Activated CD4-positive, alpha-beta T cell treated with anti-CD3 and anti-CD28 coated beads for 36 hours (primary cell): ENCODE results near the gene ETNK2. TPM values are rescaled to one million over a fixed set of nuclear protein-coding genes. Genes with fewer than 3 reads are reported as not detected.

Experiments used
- ATAC-seq: fragments of 200-7000 bp; cut with Tn5 transposase; one replicate; pipeline ENCODE4 v1.10.0; 2021; ENCODE audit warnings: mild to moderate bottlenecking, moderate library complexity
- CTCF ChIA-PET: fragments of 350-600 bp; sonication (Branson Sonifier 250); formaldehyde crosslinking; loops from one replicate; lab custom pipeline; 2021; ENCODE audit warnings: antibody characterized with exemption; lab: Charles Lee
- POLR2A ChIA-PET: fragments of 350-600 bp; sonication (Branson Sonifier 250); formaldehyde crosslinking; loops from one replicate; lab custom pipeline; 2021; ENCODE audit warnings: antibody characterized with exemption, inconsistent platforms; lab: Charles Lee
- DNase-seq: peaks from one replicate; pipeline ENCODE4 v3.0.0-alpha.2; 2020
- H3K27ac Mint-ChIP-seq: one replicate; pipeline ENCODE4 v1.8.0; 2021; ENCODE audit warnings: mixed read lengths
- H3K27me3 Mint-ChIP-seq: one replicate; pipeline ENCODE4 v1.8.0; 2021; ENCODE audit warnings: mixed read lengths
- H3K36me3 Mint-ChIP-seq: one replicate; pipeline ENCODE4 v1.8.0; 2021; ENCODE audit warnings: low read depth, mixed read lengths
- H3K4me1 Mint-ChIP-seq: one replicate; pipeline ENCODE4 v1.8.0; 2021; ENCODE audit warnings: mixed read lengths
- H3K4me3 Mint-ChIP-seq: one replicate; pipeline ENCODE4 v1.8.0; 2021; ENCODE audit warnings: mild to moderate bottlenecking, moderate library complexity, mixed read lengths
- H3K9me3 Mint-ChIP-seq: one replicate; pipeline ENCODE4 v1.8.0; 2021; ENCODE audit warnings: low read depth, mixed read lengths
- intact Hi-C, 2 experiments: fragments of 100-400 bp; cut with DNase I in 1 of 2; cut with micrococcal nuclease in 1 of 2; formaldehyde crosslinking; loops; one replicate each; pipeline versions ENCODE4 v1.14.2 to v1.15.1; 2022 to 2024; cut with DNase I, micrococcal nuclease
- total RNA-seq, 2 experiments: library from RNA; stranded (reverse); gene quantifications; one replicate each; pipeline ENCODE4 v1.2.3, GENCODE V29; 2021

The ETNK2 gene
- total RNA-seq, 2 experiments from 2014 or later = 0.77 to 0.82 TPM

DNA sequence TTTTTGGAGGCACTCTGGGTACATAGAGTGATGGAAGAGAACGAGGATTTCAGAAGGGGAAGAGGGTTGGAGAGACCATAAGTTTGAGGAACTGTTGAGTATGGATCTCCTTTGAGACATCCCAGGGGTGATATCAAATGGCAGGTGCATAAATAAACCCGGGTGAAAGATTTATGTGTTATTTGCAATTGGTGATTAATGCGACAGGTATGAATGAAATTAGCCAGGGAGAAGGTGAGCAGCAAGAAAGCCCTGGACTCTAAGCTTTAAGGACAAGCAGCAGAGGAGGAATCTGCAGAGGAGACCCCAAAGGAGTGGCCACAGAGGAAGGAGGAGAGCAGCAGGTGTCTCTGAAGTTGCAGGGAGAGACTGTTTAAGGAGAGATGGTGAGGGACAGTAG, 23.1 kb upstream of the ETNK2 start:
- H3K4me3 Mint-ChIP-seq = no peak overlapping the region
- intact Hi-C loops = no loop called here
- CTCF ChIA-PET = interaction anchor here (1.3 to 1.8 kb wide), 2 partner anchors 15 to 32 kb away, joined by 3 to 5 read pairs; no protein-coding TSS in a partner anchor
- ATAC-seq (no peak), DNase-seq (no peak)
- POLR2A ChIA-PET = no interaction called here
- peaks cover 4% of the 10 kb centered on the region for H3K27me3 Mint-ChIP-seq
- no peaks in the 10 kb centered on the region for H3K4me1 Mint-ChIP-seq
- peaks cover 16% of the 10 kb centered on the region for H3K9me3 Mint-ChIP-seq
- H3K27ac Mint-ChIP-seq = no peak overlapping the region
- H3K36me3 Mint-ChIP-seq = peaks cover 6% of the 10 kb centered on the region

DNA sequence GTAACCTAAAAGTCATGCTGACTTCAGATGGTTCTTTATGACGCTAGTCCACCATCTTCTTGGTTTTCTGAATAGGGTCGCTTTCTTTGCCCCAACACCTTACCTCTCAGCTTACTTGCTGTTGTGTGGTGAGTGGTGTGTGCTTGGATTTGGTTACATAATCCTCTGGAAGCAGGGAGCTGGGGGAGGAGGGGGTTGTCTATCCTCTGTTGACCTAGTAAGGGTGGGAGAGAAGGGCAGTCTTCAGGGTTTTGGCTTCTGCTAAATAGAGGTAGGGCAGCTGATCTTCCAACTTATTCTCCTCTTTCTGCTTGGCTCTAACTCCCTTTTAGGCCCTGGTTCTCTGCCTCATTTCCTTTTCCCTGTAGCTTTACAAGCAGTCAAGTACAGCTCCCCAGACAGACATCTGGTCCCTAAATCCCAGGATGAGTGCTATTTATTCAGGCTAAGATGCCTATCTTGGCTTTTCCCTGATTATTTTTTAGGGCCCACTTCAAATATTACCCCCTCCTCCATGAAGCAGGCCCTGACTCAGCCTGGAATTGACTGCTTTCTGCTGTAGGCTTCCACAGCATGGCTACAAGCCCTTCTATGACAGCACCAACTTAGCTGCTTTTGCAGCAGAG, 20.7 kb upstream of the ETNK2 start:
- H3K4me1 Mint-ChIP-seq = no peaks in the 10 kb centered on the region
- H3K27ac Mint-ChIP-seq = no peak overlapping the region
- no peak overlapping the region for H3K4me3 Mint-ChIP-seq
- peaks cover 4% of the 10 kb centered on the region for H3K27me3 Mint-ChIP-seq
- H3K9me3 Mint-ChIP-seq = peaks cover 24% of the 10 kb centered on the region
- CTCF ChIA-PET = interaction anchor here (1.2 to 1.4 kb wide), 2 partner anchors 9 to 20 kb away, joined by 3 to 6 read pairs; no protein-coding TSS in a partner anchor
- intact Hi-C loops = no loop called here
- H3K36me3 Mint-ChIP-seq = peaks cover 6% of the 10 kb centered on the region
- DNase-seq = no peak
- POLR2A ChIA-PET = no interaction called here
- ATAC-seq = no peak

DNA sequence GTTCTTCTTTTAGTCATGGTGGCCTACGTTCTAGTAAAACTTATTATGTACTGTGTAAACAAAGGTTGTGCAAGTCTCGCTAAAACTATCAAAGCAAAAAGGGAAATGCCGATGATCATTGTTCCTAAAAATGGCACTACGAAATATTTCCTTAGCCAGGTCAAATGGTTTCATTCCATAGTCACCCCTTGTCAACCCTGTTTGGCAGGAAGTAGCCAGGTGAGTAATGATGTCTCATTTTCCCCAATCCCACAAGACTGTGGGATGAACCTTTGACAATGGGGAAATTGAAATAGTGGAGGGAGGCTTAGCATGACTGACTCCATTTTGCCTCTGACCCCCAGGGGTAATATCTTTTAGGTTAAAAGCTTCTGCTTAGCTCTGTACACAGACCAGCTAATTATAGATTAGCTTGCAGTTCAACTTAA, 19.9 kb upstream of the ETNK2 start:
- intact Hi-C loops = no loop called here
- no peak for ATAC-seq

DNA sequence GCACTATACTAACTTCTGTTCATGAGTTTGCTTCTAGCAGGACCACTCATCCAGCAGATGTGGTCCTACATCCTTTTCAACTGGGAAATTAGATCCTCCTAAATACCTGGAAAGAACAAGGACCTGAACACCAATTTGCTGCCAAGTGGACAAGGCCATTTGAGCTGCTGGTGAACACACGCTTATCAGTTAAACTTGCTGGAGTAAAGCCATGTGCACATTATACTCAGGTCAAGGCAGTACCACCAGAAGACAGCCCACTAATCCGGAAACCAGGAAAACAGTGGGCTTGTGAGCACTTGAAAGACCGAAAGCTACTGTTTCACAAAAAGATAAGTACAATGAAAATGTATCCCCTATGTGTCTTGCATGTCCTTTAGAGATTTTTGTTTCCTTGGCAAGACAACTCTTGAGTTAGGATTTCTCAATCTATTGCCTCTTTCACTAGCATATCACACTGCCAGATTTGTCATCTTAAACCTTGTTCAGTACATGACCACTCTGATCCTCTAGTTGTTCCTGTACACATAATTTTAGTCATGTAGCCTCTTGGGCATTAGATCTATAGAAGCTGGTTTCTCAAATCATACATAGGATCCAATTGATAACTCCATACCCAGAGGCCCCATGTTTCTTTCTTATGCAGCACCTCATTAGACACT, 18.8 kb upstream of the ETNK2 start:
- H3K36me3 Mint-ChIP-seq = peaks cover 6% of the 10 kb centered on the region

More for the DNA sequence above, 19.9 kb upstream of the ETNK2 start:
- POLR2A ChIA-PET = no interaction called here
- DNase-seq = no peak
- Mint-ChIP-seq H3K27me3 (peaks cover 4% of the 10 kb centered on the region), H3K36me3 (peaks cover 6% of the 10 kb centered on the region), H3K4me1 (no peaks in the 10 kb centered on the region), H3K27ac (no peak overlapping the region), H3K9me3 (peaks cover 28% of the 10 kb centered on the region), H3K4me3 (no peak overlapping the region)
- CTCF ChIA-PET = interaction anchor here (0.7 to 1.4 kb wide), 3 partner anchors 9 to 188 kb away, joined by 3 to 7 read pairs (median 6); partner anchors contain the start of gene PLEKHA6

DNA sequence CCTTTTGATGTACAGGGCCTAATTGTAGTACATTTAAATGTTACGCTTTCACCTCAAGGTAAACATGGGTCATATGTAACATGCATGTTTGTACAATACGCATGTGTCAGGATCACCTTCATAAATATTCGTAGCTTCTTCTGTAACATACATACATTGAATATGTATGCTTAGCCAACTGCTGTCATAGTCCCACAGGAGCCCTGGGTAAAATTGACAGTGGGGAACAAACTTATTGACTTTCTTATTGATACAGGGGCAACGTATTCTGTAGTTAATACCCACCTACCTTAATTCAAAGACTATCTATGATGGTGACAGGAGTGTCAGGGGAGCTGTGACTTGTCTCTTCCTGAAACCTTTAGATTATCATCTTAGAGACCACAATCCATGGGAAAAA, 18.0 kb upstream of the ETNK2 start:
- Mint-ChIP-seq H3K27me3 (peaks cover 6% of the 10 kb centered on the region), H3K27ac (no peak overlapping the region), H3K36me3 (peaks cover 6% of the 10 kb centered on the region), H3K4me3 (no peak overlapping the region), H3K9me3 (peaks cover 28% of the 10 kb centered on the region), H3K4me1 (no peaks in the 10 kb centered on the region)
- POLR2A ChIA-PET = no interaction called here
- CTCF ChIA-PET = interaction anchor here (0.7 to 1.0 kb wide), 2 partner anchors 170 to 194 kb away, joined by 3 read pairs; no protein-coding TSS in a partner anchor
- intact Hi-C loops = no loop called here
- no peak for ATAC-seq
- no peak for DNase-seq

More for the DNA sequence above, 18.8 kb upstream of the ETNK2 start:
- no peaks in the 10 kb centered on the region for H3K4me1 Mint-ChIP-seq
- H3K9me3 Mint-ChIP-seq = peaks cover 28% of the 10 kb centered on the region
- CTCF ChIA-PET = interaction anchor here (0.7 to 1.0 kb wide), 3 partner anchors 169 to 194 kb away, joined by 3 to 7 read pairs (median 3); partner anchors contain the start of gene PLEKHA6
- POLR2A ChIA-PET = no interaction called here
- peaks cover 6% of the 10 kb centered on the region for H3K27me3 Mint-ChIP-seq
- no peak overlapping the region for H3K27ac Mint-ChIP-seq
- no peak overlapping the region for H3K4me3 Mint-ChIP-seq
- intact Hi-C loops = no loop called here
- DNase-seq (no peak), ATAC-seq (no peak)

DNA sequence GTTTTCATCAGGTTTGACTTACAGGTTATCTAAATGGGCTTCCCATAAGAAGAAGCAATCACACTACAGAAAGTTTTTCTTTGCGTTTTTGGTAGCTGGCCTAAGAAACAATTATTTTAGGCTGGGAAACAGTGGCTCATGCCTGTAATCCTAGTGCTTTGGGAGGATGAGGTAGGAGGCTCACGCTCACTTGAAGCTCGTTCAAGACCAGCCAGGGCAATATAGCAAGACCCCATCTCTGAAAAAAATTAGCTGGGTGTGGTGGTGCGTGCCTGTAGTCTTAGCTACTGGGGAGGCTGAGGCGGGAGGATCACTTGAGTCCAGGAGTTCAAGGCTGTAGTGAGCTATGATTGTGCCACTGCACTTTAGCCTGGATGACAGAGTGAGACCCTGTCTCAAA, 15.9 kb upstream of the ETNK2 start:
- H3K27ac Mint-ChIP-seq = no peak overlapping the region
- POLR2A ChIA-PET = no interaction called here
- H3K36me3 Mint-ChIP-seq = peaks cover 6% of the 10 kb centered on the region
- intact Hi-C loops = no loop called here
- no peak for ATAC-seq
- peaks cover 2% of the 10 kb centered on the region for H3K27me3 Mint-ChIP-seq
- no peaks in the 10 kb centered on the region for H3K4me1 Mint-ChIP-seq
- H3K4me3 Mint-ChIP-seq = no peak overlapping the region
- CTCF ChIA-PET = interaction anchor here (1.0 to 1.9 kb wide), 11 partner anchors 13 to 335 kb away, joined by 3 to 10 read pairs (median 4); no protein-coding TSS in a partner anchor
- DNase-seq = no peak
- H3K9me3 Mint-ChIP-seq = peaks cover 28% of the 10 kb centered on the region

DNA sequence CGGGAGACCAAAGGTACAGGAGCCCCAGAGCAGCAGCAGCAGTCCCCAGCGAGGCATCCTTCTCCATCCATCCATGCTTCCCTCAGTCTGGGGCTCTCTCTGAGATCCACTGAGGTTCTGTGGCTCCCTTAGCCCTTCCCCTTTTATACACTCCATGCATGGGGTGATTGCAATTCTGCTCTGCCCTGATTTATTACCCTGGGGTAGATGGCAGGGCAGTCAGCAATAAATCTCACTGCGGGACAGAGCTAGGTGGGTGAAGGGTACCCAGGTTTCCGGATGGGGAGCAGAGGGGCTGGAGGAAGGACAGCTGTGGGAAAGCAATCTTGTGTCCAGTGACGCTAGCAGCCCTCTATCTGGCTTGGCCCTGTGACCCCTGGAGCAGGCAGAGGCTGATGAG, 14.4 kb upstream of the ETNK2 start, which contains the start of gene REN:
TSS of gene REN (minus strand) at position 119 of the 400 bp plus-strand sequence. CDS start at position 75, 44 bp downstream.
- no peak within 1 kb of the TSS for H3K27ac Mint-ChIP-seq
- ChIA-PET CTCF (interaction anchor here (1.3 to 4.7 kb wide), 3 partner anchors 40 to 195 kb away, joined by 4 to 57 read pairs (median 5); partner anchors contain the start of gene PLEKHA6), POLR2A (no interaction called here)
- H3K9me3 Mint-ChIP-seq = peaks cover 22% of the 10 kb centered on the region
- intact Hi-C loops = no loop called here
- H3K4me3 Mint-ChIP-seq = no peak within 1 kb of the TSS
- no peak for DNase-seq
- peaks cover 3% of the 10 kb centered on the region for H3K27me3 Mint-ChIP-seq
- peaks cover 3% of the 10 kb centered on the region for H3K36me3 Mint-ChIP-seq
- ATAC-seq = no peak
- peaks cover 1% of the 10 kb centered on the region for H3K4me1 Mint-ChIP-seq

DNA sequence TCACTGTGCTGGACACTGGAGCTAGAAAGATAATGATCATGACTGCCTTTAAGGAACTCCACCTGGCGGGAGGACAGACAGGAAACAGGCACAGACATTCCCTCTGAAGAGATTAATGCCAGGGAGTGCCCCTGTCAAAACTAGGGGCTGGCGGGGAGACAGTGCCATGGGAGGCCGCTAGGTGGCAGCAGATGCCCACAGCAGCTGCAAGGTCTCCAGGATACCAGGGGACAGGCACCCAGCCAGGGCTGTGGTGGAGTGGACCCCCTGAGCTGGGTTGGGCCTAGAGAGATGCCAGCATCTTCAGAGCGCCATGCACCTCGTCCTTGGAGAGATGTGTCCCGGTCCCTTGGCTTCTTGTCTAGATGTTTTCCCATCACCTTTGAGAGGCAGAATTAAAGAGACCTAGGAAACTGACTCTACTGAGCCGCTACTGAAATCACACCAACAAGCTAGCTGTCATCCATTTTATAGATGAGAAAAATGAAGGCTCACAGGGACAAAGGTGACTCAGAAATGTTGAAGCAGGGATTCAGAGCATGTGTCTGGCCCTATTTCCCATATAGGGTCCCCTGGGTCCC, 10.7 kb upstream of the ETNK2 start:
- intact Hi-C loops = loop anchor here (1.0 to 2.0 kb wide), 5 partner anchors 45 to 644 kb away; no protein-coding TSS in a partner anchor
- DNase-seq = peak; percentile 88
- CTCF ChIA-PET = interaction anchor here (0.6 to 4.7 kb wide), 43 partner anchors 8 to 1327 kb away, joined by 3 to 57 read pairs (median 4); partner anchors contain the start of genes GOLT1A and PLEKHA6
- H3K4me1 Mint-ChIP-seq = peaks cover 1% of the 10 kb centered on the region
- ATAC-seq = peak; percentile 98
- peaks cover 5% of the 10 kb centered on the region for H3K9me3 Mint-ChIP-seq
- H3K36me3 Mint-ChIP-seq = no peaks in the 10 kb centered on the region
- no peak overlapping the region for H3K27ac Mint-ChIP-seq
- POLR2A ChIA-PET = interaction anchor here (0.9 kb wide), 1 partner anchor 236 kb away, joined by 3 read pairs; no protein-coding TSS in a partner anchor
- no peak overlapping the region for H3K4me3 Mint-ChIP-seq
- H3K27me3 Mint-ChIP-seq = peaks cover 7% of the 10 kb centered on the region

DNA sequence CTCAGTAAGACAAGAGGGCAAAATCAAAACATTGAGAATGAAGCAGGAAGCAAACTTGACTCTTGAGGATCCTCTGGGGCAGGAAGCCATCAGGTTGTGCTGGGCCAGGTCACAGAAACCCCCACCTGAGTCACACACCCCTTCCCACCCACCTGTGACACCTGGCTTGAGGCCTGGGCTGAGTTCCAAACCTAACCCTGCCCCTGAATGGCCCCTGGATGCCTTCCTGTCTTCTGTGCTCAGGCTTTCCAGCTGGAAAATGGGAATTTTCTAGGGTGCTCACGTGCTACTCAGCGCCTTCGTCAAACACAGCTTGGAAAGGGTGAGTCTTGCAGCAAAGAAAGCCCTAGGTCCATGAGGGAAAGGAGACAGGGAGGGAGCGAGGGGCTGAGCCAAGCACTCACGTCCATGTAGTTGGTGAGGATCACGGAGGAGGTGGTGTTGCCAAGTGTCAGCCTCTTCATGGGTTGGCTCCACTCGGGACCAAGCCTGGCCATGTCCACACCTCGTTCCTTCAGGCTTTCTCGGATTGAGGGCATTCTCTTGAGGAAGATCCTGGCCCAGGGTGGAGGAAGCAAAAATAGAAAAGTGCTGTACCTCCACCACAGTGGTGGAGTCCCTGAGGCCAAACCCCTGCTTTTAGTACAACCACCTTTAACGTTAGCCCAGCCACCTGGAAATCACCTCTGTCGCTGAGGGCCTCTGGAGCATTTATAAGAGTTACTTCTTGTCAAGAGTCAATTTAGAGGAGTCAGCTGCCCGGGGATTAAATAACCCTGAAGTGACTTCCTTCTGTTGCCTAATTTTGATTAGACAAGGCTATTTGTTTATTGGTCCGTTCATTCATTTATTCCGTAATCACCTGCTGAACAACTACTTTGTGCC, 10.0 kb upstream of the ETNK2 start:
- CTCF ChIA-PET = interaction anchor here (0.5 to 4.7 kb wide), 22 partner anchors 9 to 924 kb away, joined by 3 to 57 read pairs (median 4); partner anchors contain the start of gene PLEKHA6
- H3K27me3 Mint-ChIP-seq = peaks cover 7% of the 10 kb centered on the region
- H3K4me3 Mint-ChIP-seq = no peak overlapping the region
- H3K36me3 Mint-ChIP-seq = no peaks in the 10 kb centered on the region
- no peaks in the 10 kb centered on the region for H3K9me3 Mint-ChIP-seq
- H3K27ac Mint-ChIP-seq = no peak overlapping the region
- DNase-seq (no peak), ATAC-seq (no peak)
- POLR2A ChIA-PET = no interaction called here
- H3K4me1 Mint-ChIP-seq = peaks cover 1% of the 10 kb centered on the region
- intact Hi-C loops = loop anchor here (1.0 to 2.0 kb wide), 5 partner anchors 45 to 645 kb away; no protein-coding TSS in a partner anchor

DNA sequence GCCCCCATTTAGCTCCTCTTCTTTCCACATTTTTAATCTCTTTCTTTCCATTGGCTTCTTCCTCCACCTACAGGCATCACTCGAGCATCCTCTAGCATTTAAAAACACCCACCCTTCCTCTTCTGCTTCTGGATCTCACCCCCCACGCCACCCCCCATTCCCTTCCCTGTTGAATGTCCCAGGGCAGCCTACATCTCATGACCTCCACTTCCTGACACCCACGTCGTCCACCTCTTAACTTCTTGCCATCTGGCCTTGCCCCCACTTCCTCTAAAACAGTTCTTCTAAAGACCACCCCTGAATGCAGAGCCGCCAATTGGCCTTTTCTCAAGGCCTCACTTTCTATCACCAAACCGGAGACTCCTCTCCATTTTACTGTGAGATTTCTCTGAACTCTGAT, 6.1 kb upstream of the ETNK2 start:
- ChIA-PET POLR2A (no interaction called here), CTCF (interaction anchor here (1.8 kb wide), 1 partner anchor 241 kb away, joined by 8 read pairs; no protein-coding TSS in a partner anchor)
- no peaks in the 10 kb centered on the region for H3K9me3 Mint-ChIP-seq
- H3K36me3 Mint-ChIP-seq = no peaks in the 10 kb centered on the region
- DNase-seq (no peak), ATAC-seq (no peak)
- intact Hi-C loops = no loop called here
- no peak overlapping the region for H3K27ac Mint-ChIP-seq
- H3K4me1 Mint-ChIP-seq = peaks cover 1% of the 10 kb centered on the region
- no peak overlapping the region for H3K4me3 Mint-ChIP-seq
- peaks cover 5% of the 10 kb centered on the region for H3K27me3 Mint-ChIP-seq
